Endothelial cell of umbilical vein (primary cell): ENCODE results near the gene ZNF331. TPM values are rescaled to one million over a fixed set of nuclear protein-coding genes. Genes with fewer than 3 reads are reported as not detected.

ENCODE experiments used
- BruUV-seq: library from RNA; stranded (reverse); fragments of 400-500 nt; replicated peaks from 2 replicates; lab custom pipeline; 2021; lab: Mats Ljungman, UMichigan
- CTCF ChIA-PET: fragments of 300-600, 350-600 bp; sonication (Branson Sonifier 250); formaldehyde crosslinking; loops from one replicate; lab custom pipeline; 2021; ENCODE audit warnings: antibody characterized with exemption, inconsistent platforms; lab: Charles Lee
- POLR2A ChIA-PET: fragments of 300-600, 350-600 bp; sonication (Branson Sonifier 250); formaldehyde crosslinking; loops from one replicate; lab custom pipeline; 2021; ENCODE audit warnings: antibody characterized with exemption, inconsistent platforms; lab: Charles Lee
- DNase-seq: peaks from one replicate; pipeline ENCODE4 v3.0.0-alpha.2; 2011; ENCODE audit warnings: low read depth, low spot score
- FAIRE-seq: peaks from 2 replicates; lab custom pipeline; 2011; peaks lifted over from hg19 to GRCh38; lab: Jason Lieb, UNC
- H2AFZ ChIP-seq: 2 replicates; pipeline ENCODE4 v1.6.0; 2012; ENCODE audit warnings: low read depth, low read length, control low read depth, inconsistent platforms
- H3K27ac ChIP-seq: 2 replicates; pipeline ENCODE4 v1.5.1; 2011; ENCODE audit warnings: low read depth, mild to moderate bottlenecking, control low read depth, low read length, moderate library complexity; ENCODE audit not compliant: insufficient read depth
- H3K27me3 ChIP-seq, 2 experiments: 2 replicates each; pipeline versions ENCODE4 v1.6.0 to v1.6.1; 2011; ENCODE audit warnings: low read length in 2 of 2, mixed read lengths in 1 of 2; ENCODE audit not compliant: control insufficient read depth in 2 of 2, insufficient read depth in 2 of 2
- H3K36me3 ChIP-seq, 2 experiments: 2 replicates in 1 of 2; 3 replicates in 1 of 2; pipeline ENCODE4 v1.5.1; 2011; ENCODE audit warnings: low read length in 2 of 2, mild to moderate bottlenecking in 1 of 2, moderate library complexity in 1 of 2; ENCODE audit not compliant: control insufficient read depth in 2 of 2, insufficient read depth in 2 of 2; ENCODE audit errors: extremely low read depth in 1 of 2
- H3K4me1 ChIP-seq: 3 replicates; pipeline ENCODE4 v1.5.1; 2011; ENCODE audit warnings: mild to moderate bottlenecking, low read length; ENCODE audit not compliant: control insufficient read depth, insufficient read depth; ENCODE audit errors: extremely low read depth
- H3K4me2 ChIP-seq: 2 replicates; pipeline ENCODE4 v1.6.1; 2011; ENCODE audit warnings: low read length, control low read depth, mixed read lengths; ENCODE audit not compliant: insufficient read depth
- H3K4me3 ChIP-seq, 3 experiments: fragments of 200-600 bp in 1 of 3; sonication (generic), shearing (Covaris generic) in 1 of 3; replicated peaks in 1 of 3; 2 replicates each; pipeline ENCODE4 v1.5.1; 2011 to 2016; ENCODE audit warnings: control low read depth in 3 of 3, low read length in 3 of 3, mild to moderate bottlenecking in 2 of 3, inconsistent platforms in 1 of 3, low read depth in 1 of 3, moderate library complexity in 1 of 3; ENCODE audit not compliant: insufficient read depth in 1 of 3
- H3K79me2 ChIP-seq: 2 replicates; pipeline ENCODE4 v1.6.0; 2012; ENCODE audit warnings: low read length, inconsistent platforms; ENCODE audit not compliant: control insufficient read depth, insufficient read depth
- H3K9ac ChIP-seq: replicated peaks from 2 replicates; pipeline ENCODE3; 2011; ENCODE audit warnings: low read length, control low read depth; ENCODE audit not compliant: insufficient read depth; ENCODE audit errors: extremely low read depth
- H3K9me1 ChIP-seq: replicated peaks from 3 replicates; pipeline ENCODE4 v1.6.0; 2011; ENCODE audit warnings: mild to moderate bottlenecking, low read length; ENCODE audit not compliant: control insufficient read depth, insufficient read depth; ENCODE audit errors: extremely low read depth
- H3K9me3 ChIP-seq: replicated peaks from 2 replicates; pipeline ENCODE4 v1.5.1; 2012; ENCODE audit warnings: low read length, inconsistent platforms; ENCODE audit not compliant: control insufficient read depth, insufficient read depth
- H4K20me1 ChIP-seq: replicated peaks from 2 replicates; pipeline ENCODE3; 2011; ENCODE audit warnings: mild to moderate bottlenecking, low read length; ENCODE audit not compliant: control insufficient read depth, insufficient read depth; ENCODE audit errors: extremely low read depth
- FOS ChIP-seq: IDR thresholded peaks from 2 replicates; pipeline ENCODE4 v1.6.1; 2011; ENCODE audit warnings: mild to moderate bottlenecking, low read length, moderate library complexity, borderline replicate concordance; ENCODE audit not compliant: insufficient read depth
- GATA2 ChIP-seq: IDR thresholded peaks from 2 replicates; pipeline ENCODE4 v1.7.0; 2011; ENCODE audit warnings: low read depth, mild to moderate bottlenecking, moderate library complexity, mixed read lengths, low read length; ENCODE audit not compliant: insufficient read length, insufficient read depth
- JUN ChIP-seq: IDR thresholded peaks from 2 replicates; pipeline ENCODE4 v1.6.1; 2011; ENCODE audit warnings: borderline replicate concordance, low read depth; ENCODE audit not compliant: insufficient read length, insufficient read depth
- POLR2A ChIP-seq: IDR thresholded peaks from 2 replicates; pipeline ENCODE4 v1.6.1; 2012; ENCODE audit warnings: low read depth, mild to moderate bottlenecking, control low read depth, low read length
- dilution Hi-C: fragments of 300-500 bp; cut with MboI; formaldehyde crosslinking; loops from one replicate; pipeline ENCODE4 v1.15.0; 2019; ENCODE audit warnings: low sequenced_read_pairs; ENCODE audit not compliant: extremely low pct_ligation_motif_present
- intact Hi-C: fragments of 100-400 bp; cut with micrococcal nuclease; formaldehyde crosslinking; loops from one replicate; pipeline ENCODE4 v1.10.0; 2022
- polyA plus RNA-seq, 4 experiments: library from polyadenylated mRNA; depleted of rRNA in 3 of 4; stranded (reverse) in 3 of 4; unstranded in 1 of 4; fragments of >200 nt; gene quantifications; 2 replicates each; pipeline versions ENCODE4 v1.2.1 to v1.2.3, GENCODE V29; 2011 to 2012; ENCODE audit warnings: missing spikeins in 1 of 4
- total RNA-seq: library from RNA; stranded (reverse); gene quantifications from 2 replicates; pipeline ENCODE4 v1.2.3, GENCODE V29; 2021

The ZNF331 gene
- total and polyA plus RNA-seq, 2 donors (not counting 3 experiments of a cell fraction or from before 2014, with no cell fraction given): 6.2 to 11.2 TPM

GRCh38 chr19:53509443-53509842 is 28.5 kb upstream of the ZNF331 start:
- Histone ChIP-seq H4K20me1 (no peaks in the 10 kb centered on the region), H3K4me3 (no peak overlapping the region), H3K9me1 (no peaks in the 10 kb centered on the region), H3K27ac (no peak overlapping the region), H3K36me3 (no peaks in the 10 kb centered on the region), H2AFZ (no peak overlapping the region), H3K9ac (no peak overlapping the region), H3K27me3 (no peaks in the 10 kb centered on the region), H3K79me2 (no peaks in the 10 kb centered on the region), H3K9me3 (no peaks in the 10 kb centered on the region), H3K4me1 (no peaks in the 10 kb centered on the region), H3K4me2 (no peak overlapping the region)
- intact Hi-C loops (no loop called here), dilution Hi-C loops (no loop called here)
- POLR2A ChIA-PET: no interaction called here
- no TSS peak for BruUV-seq
- TF ChIP-seq POLR2A: no peak
- FAIRE-seq: no peak
- CTCF ChIA-PET: interaction anchor here (1.9 kb wide), 2 partner anchors 84 to 314 kb away, joined by 6 to 12 read pairs; no protein-coding TSS in a partner anchor
- no peak for DNase-seq

GRCh38 chr19:53509845-53510244 is 28.1 kb upstream of the ZNF331 start:
- no peaks in the 10 kb centered on the region for H4K20me1 ChIP-seq
- H3K9ac ChIP-seq: no peak overlapping the region
- H3K4me3 ChIP-seq: no peak overlapping the region
- no peaks in the 10 kb centered on the region for H3K36me3 ChIP-seq
- H3K9me3 ChIP-seq: no peaks in the 10 kb centered on the region
- DNase-seq: no peak
- intact Hi-C loops: loop anchor here (10.0 kb wide), 1 partner anchor 235 kb away; no protein-coding TSS in a partner anchor
- FAIRE-seq: no peak
- no peaks in the 10 kb centered on the region for H3K4me1 ChIP-seq
- no peak overlapping the region for H3K4me2 ChIP-seq
- no peaks in the 10 kb centered on the region for H3K79me2 ChIP-seq
- no peaks in the 10 kb centered on the region for H3K9me1 ChIP-seq
- dilution Hi-C loops: no loop called here
- BruUV-seq: no TSS peak
- ChIA-PET POLR2A (no interaction called here), CTCF (interaction anchor here (1.9 kb wide), 2 partner anchors 85 to 314 kb away, joined by 6 to 12 read pairs; no protein-coding TSS in a partner anchor)
- H2AFZ ChIP-seq: no peak overlapping the region
- TF ChIP-seq GATA2 (no peak), FOS (no peak), JUN (no peak)
- H3K27ac ChIP-seq: no peak overlapping the region
- no peaks in the 10 kb centered on the region for H3K27me3 ChIP-seq
